HEK293 (cell line): ENCODE measurements around the gene ST7L.

ENCODE experiments used
- CTCF ChIP-seq: fragments of 450-650 bp; formaldehyde crosslinking; IDR thresholded peaks from 2 replicates; pipeline ENCODE4 v1.5.1; 2016; ENCODE audit warnings: missing biosample characterization, missing genetic modification characterization
- ZNF112 ChIP-seq: fragments of 450-650 bp; formaldehyde crosslinking; IDR thresholded peaks from 2 replicates; pipeline ENCODE4 v1.5.0; 2017; ENCODE audit warnings: missing biosample characterization, missing genetic modification characterization

DNA sequence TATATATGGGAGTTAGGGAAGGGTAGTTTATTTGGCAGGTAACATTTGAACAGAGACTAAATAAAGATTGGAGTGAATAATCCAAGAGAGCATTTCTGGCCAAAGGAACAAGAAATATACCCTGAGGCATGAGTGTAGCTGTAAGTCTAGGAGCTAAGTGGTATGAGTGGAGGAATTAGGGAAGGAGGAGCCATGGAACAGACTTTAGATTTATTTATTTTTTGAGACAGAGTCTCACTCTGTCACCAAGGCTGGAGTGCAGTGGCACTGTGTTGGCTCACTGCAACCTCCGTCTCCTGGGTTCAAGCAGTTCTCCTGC, 19.1 kb upstream of the ST7L start:
- TF ChIP-seq CTCF: no peak
- TF ChIP-seq ZNF112 (tag by site-specific recombination): no peak
